HepG2 (cell line): Measurements from ENCODE around the gene RASSF9. TPM values are rescaled to one million over a fixed set of nuclear protein-coding genes. Genes with fewer than 3 reads are reported as not detected.

Experiments used
- ATAC-seq: fragments of 200-7000 bp; cut with Tn5 transposase; 3 replicates; pipeline ENCODE4 v1.9.1; 2020; ENCODE audit warnings: mild to moderate bottlenecking, moderate library complexity
- BruUV-seq: library from RNA; stranded (reverse); fragments of 400-500 nt; replicated peaks from 2 replicates; lab custom pipeline; 2021; lab: Mats Ljungman, UMichigan
- CTCF ChIA-PET: fragments of 300-600 bp; formaldehyde crosslinking; extraction: SDS; loops from one replicate; lab custom pipeline; 2021; ENCODE audit warnings: low total read pairs, inconsistent platforms, low intra/inter-chr PET ratio; lab: Yijun Ruan, JAX
- POLR2A ChIA-PET: fragments of 350-600 bp; sonication (Branson Sonifier 250); formaldehyde crosslinking; loops from one replicate; lab custom pipeline; 2020; ENCODE audit warnings: antibody characterized with exemption, inconsistent platforms; lab: Yijun Ruan, JAX
- DNase-seq: peaks from one replicate; pipeline ENCODE4 v3.0.0-alpha.2; 2015; ENCODE audit warnings: low spot score
- FAIRE-seq: peaks from 3 replicates; lab custom pipeline; 2011; peaks lifted over from hg19 to GRCh38; lab: Jason Lieb, UNC
- H2AFZ ChIP-seq: one replicate; pipeline ENCODE4 v1.6.1; 2011; ENCODE audit warnings: low read length, inconsistent platforms
- H3K27ac ChIP-seq: fragments of 300-600 bp; 3 replicates; pipeline ENCODE4 v1.8.0; 2011; ENCODE audit warnings: mixed run types, mild to moderate bottlenecking, mixed read lengths, low read length, inconsistent platforms; ENCODE audit not compliant: insufficient read depth; ENCODE audit errors: extremely low read length
- H3K27me3 ChIP-seq, 2 experiments: fragments of 200-600 bp in 1 of 2; 2 replicates in 1 of 2; 3 replicates in 1 of 2; pipeline versions ENCODE4 v1.6.0 to v1.8.0; 2011; ENCODE audit warnings: low read length in 2 of 2, mild to moderate bottlenecking in 2 of 2, moderate library complexity in 2 of 2, inconsistent platforms in 1 of 2; ENCODE audit not compliant: insufficient read depth in 2 of 2, control insufficient read depth in 1 of 2
- H3K36me3 ChIP-seq, 2 experiments: fragments of 200-600 bp in 1 of 2; replicated peaks in 1 of 2; 2 replicates in 1 of 2; 3 replicates in 1 of 2; pipeline versions ENCODE4 v1.5.1 to v1.8.0; 2011; ENCODE audit warnings: low read length in 2 of 2, inconsistent platforms in 1 of 2; ENCODE audit not compliant: insufficient read depth in 2 of 2, control insufficient read depth in 1 of 2
- H3K4me1 ChIP-seq: 2 replicates; pipeline ENCODE4 v1.5.1; 2012; ENCODE audit warnings: low read length, inconsistent platforms; ENCODE audit not compliant: insufficient read depth
- H3K4me2 ChIP-seq: 2 replicates; pipeline ENCODE4 v1.6.0; 2011; ENCODE audit warnings: low read depth, low read length, inconsistent platforms
- H3K4me3 ChIP-seq, 3 experiments: fragments of 200-600 bp in 1 of 3; sonication (generic), shearing (Covaris generic) in 1 of 3; replicated peaks in 1 of 3; 2 replicates each; pipeline ENCODE4 v1.5.1; 2011 to 2016; ENCODE audit warnings: low read length in 3 of 3, inconsistent platforms in 2 of 3, low read depth in 2 of 3, mild to moderate bottlenecking in 2 of 3, control low read depth in 1 of 3, mixed read lengths in 1 of 3; ENCODE audit not compliant: insufficient read depth in 1 of 3
- H3K79me2 ChIP-seq: one replicate; pipeline ENCODE4 v1.6.1; 2011; ENCODE audit warnings: low read length, inconsistent platforms; ENCODE audit not compliant: insufficient read depth
- H3K9ac ChIP-seq: 2 replicates; pipeline ENCODE4 v1.6.0; 2011; ENCODE audit warnings: mild to moderate bottlenecking, low read depth, low read length, inconsistent platforms; ENCODE audit not compliant: insufficient read depth
- H3K9me3 ChIP-seq: 2 replicates; pipeline ENCODE4 v1.5.1; 2012; ENCODE audit warnings: mild to moderate bottlenecking, low read length
- H4K20me1 ChIP-seq: 2 replicates; pipeline ENCODE4 v1.6.0; 2011; ENCODE audit warnings: inconsistent platforms, mild to moderate bottlenecking, low read length, moderate library complexity; ENCODE audit not compliant: insufficient read depth
- HOXA5 ChIP-seq: sonication (generic); formaldehyde crosslinking; IDR thresholded peaks from 2 replicates; pipeline ENCODE4 v1.4.0; 2020; ENCODE audit warnings: missing genetic modification reagents
- KAT8 ChIP-seq: IDR thresholded peaks from 2 replicates; pipeline ENCODE4 v1.6.1; 2016; ENCODE audit warnings: missing genetic modification reagents, missing compliant biosample characterization
- KDM3A ChIP-seq: IDR thresholded peaks from 2 replicates; pipeline ENCODE4 v1.6.1; 2018; ENCODE audit warnings: low read depth, missing compliant biosample characterization
- LBX2 ChIP-seq: sonication (generic); formaldehyde crosslinking; IDR thresholded peaks from 2 replicates; pipeline ENCODE4 v1.5.0; 2020; ENCODE audit warnings: missing genetic modification reagents, mild to moderate bottlenecking, borderline replicate concordance
- POLR2G ChIP-seq: fragments of 200-400 bp; formaldehyde crosslinking; IDR thresholded peaks from 2 replicates; pipeline ENCODE4 v1.6.1; 2018; ENCODE audit warnings: mild to moderate bottlenecking, low read depth, low read length, moderate library complexity
- SIN3B ChIP-seq: fragments of 150-350 bp; IDR thresholded peaks from 2 replicates; pipeline ENCODE4 v1.6.1; 2014; ENCODE audit warnings: low read length
- TARDBP ChIP-seq: sonication (generic); formaldehyde crosslinking; IDR thresholded peaks from 2 replicates; pipeline ENCODE4 v1.8.0; 2022; ENCODE audit warnings: mild to moderate bottlenecking, missing genetic modification reagents
- ZNF260 ChIP-seq: sonication (generic); formaldehyde crosslinking; IDR thresholded peaks from 2 replicates; pipeline ENCODE4 v1.4.0; 2020; ENCODE audit warnings: missing genetic modification reagents, low read depth, mild to moderate bottlenecking, borderline replicate concordance
- ZNF34 ChIP-seq: sonication (generic); formaldehyde crosslinking; IDR thresholded peaks from 2 replicates; pipeline ENCODE4 v1.4.0; 2020; ENCODE audit warnings: mild to moderate bottlenecking, missing genetic modification reagents, borderline replicate concordance
- whole genome bisulfite sequencing: methylation state at CpG from one replicate; pipeline ENCODE4 v1.1.6; 2017; ENCODE audit warnings: low lambda C conversion rate; 5-methylcytosine and 5-hydroxymethylcytosine counted together
- in situ Hi-C: cut with HindIII; loops from 2 replicates; pipeline ENCODE4 v1.10.0; 2017; ENCODE audit warnings: low pct_unique_long_range_greater_than_20kb; ENCODE audit not compliant: extremely low pct_ligation_motif_present
- intact Hi-C: fragments of 100-400 bp; cut with micrococcal nuclease; formaldehyde crosslinking; loops from one replicate; pipeline ENCODE4 v1.10.0; 2022; ENCODE audit not compliant: unreplicated experiment
- polyA plus RNA-seq, 8 experiments: library from polyadenylated mRNA; depleted of rRNA in 3 of 8; stranded (reverse) in 7 of 8; unstranded in 1 of 8; fragments of >200 nt; fragmentation: Illumina TruSeq in 4 of 8; extraction: Trizol in 4 of 8; gene quantifications; 2 replicates each; pipeline versions ENCODE4 v1.2.1 to v1.2.3, GENCODE V29; 2011 to 2016; ENCODE audit warnings: low read depth in 4 of 8, missing spikeins in 1 of 8, mixed read lengths in 1 of 8; ENCODE audit not compliant: insufficient read depth in 1 of 8
- total RNA-seq, 5 experiments: library from RNA; depleted of rRNA; stranded (reverse); fragments of >200 nt; fragmentation: Illumina TruSeq; extraction: Trizol; gene quantifications; 2 replicates each; pipeline ENCODE4 v1.2.3, GENCODE V29; 2016; ENCODE audit warnings: low read depth in 1 of 5
- TF ChIP-seq, protein P1 (sequence below): sonication (generic); formaldehyde crosslinking; IDR thresholded peaks from 2 replicates; pipeline ENCODE4 v1.8.0; 2022; ENCODE audit warnings: mild to moderate bottlenecking, missing genetic modification reagents; ENCODE audit not compliant: insufficient replicate concordance

RASSF9 gene
- total and polyA plus RNA-seq, 2 of the 13 experiments (the other 11 are each of a cell fraction or from before 2014, with no cell fraction given), result not detected

DNA sequence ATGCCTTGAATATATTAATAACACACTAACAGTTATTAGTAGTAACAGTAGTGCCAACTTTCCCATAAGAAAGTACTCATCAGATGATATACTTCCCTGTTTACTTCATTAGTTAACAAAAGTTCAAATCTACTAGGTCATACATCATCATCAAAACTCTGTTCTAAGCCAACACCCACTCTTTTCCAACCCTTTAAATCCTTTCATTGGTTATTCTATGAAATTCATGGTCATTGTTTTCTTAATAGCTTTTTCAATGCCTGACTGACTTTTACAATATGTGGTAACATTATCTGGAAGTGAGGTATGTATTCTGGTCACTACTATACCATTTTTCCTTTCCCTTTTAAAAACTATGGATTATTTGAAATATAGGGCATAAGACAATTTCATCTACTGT is 47.6 kb upstream of the RASSF9 start (continued):
- no peak for TF ChIP-seq TARDBP (CRISPR knock-in tag)
- TF ChIP-seq KAT8, result no peak
- no peak for TF ChIP-seq HOXA5 (CRISPR knock-in tag)
- TF ChIP-seq, protein P1, sequence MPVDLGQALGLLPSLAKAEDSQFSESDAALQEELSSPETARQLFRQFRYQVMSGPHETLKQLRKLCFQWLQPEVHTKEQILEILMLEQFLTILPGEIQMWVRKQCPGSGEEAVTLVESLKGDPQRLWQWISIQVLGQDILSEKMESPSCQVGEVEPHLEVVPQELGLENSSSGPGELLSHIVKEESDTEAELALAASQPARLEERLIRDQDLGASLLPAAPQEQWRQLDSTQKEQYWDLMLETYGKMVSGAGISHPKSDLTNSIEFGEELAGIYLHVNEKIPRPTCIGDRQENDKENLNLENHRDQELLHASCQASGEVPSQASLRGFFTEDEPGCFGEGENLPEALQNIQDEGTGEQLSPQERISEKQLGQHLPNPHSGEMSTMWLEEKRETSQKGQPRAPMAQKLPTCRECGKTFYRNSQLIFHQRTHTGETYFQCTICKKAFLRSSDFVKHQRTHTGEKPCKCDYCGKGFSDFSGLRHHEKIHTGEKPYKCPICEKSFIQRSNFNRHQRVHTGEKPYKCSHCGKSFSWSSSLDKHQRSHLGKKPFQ (CRISPR knock-in tag), result no peak
- TF ChIP-seq POLR2G, result no peak
- no peak for TF ChIP-seq ZNF260 (CRISPR knock-in tag)
- TF ChIP-seq LBX2 (CRISPR knock-in tag), result no peak
- no peak for TF ChIP-seq KDM3A (CRISPR knock-in tag)
- TF ChIP-seq, all 625 proteins: peak for 0

GRCh38 chr12:85877459-85877858 is 41.2 kb upstream of the RASSF9 start:
- no peak for FAIRE-seq

More at GRCh38 chr12:85877459-85877858, 41.2 kb upstream of the RASSF9 start:
- no TSS peak for BruUV-seq
- intact Hi-C loops (no loop called here), in situ Hi-C loops (no loop called here)
- ATAC-seq, result no peak
- Histone ChIP-seq H3K4me1 (no peaks in the 10 kb centered on the region), H3K36me3 (no peaks in the 10 kb centered on the region), H3K79me2 (no peaks in the 10 kb centered on the region), H3K4me2 (no peak overlapping the region), H3K27ac (no peak overlapping the region), H3K9ac (no peak overlapping the region), H3K27me3 (no peaks in the 10 kb centered on the region), H2AFZ (no peak overlapping the region), H3K9me3 (no peaks in the 10 kb centered on the region), H3K4me3 (no peak overlapping the region), H4K20me1 (no peaks in the 10 kb centered on the region)
- 1% methylated on average over 3 of the region's 3 CpGs for whole genome bisulfite sequencing
- no peak for DNase-seq
- TF ChIP-seq SIN3B (no peak), ZNF34 (CRISPR knock-in tag) (no peak)
- POLR2A ChIA-PET, result no interaction called here
- CTCF ChIA-PET, result no interaction called here
